Occipital lobe (tissue), 2 donors: ENCODE data around the gene ASPM. TPM values are rescaled to one million over a fixed set of nuclear protein-coding genes. Genes with fewer than 3 reads are reported as not detected.

ENCODE experiments used
- DNase-seq: peaks from one replicate; lab custom pipeline; 2025; lab: John Stamatoyannopoulos, UW
- total RNA-seq: library from RNA; depleted of rRNA; stranded (reverse); fragments of >200 nt; gene quantifications from one replicate; pipeline ENCODE4 v1.2.3, GENCODE V29; 2014

ASPM gene
- 8.9 TPM for total RNA-seq

- DNase-seq = peak; percentile 90
Observed at GRCh38 chr1:197146101-197147095, at the start of gene ASPM. TSS of gene ASPM (minus strand) at chr1:197146669. CDS start at chr1:197146437, 232 bp downstream.

- no peak for DNase-seq
Observed at GRCh38 chr1:197195100-197195499, 48.6 kb upstream of the ASPM start.

DNA sequence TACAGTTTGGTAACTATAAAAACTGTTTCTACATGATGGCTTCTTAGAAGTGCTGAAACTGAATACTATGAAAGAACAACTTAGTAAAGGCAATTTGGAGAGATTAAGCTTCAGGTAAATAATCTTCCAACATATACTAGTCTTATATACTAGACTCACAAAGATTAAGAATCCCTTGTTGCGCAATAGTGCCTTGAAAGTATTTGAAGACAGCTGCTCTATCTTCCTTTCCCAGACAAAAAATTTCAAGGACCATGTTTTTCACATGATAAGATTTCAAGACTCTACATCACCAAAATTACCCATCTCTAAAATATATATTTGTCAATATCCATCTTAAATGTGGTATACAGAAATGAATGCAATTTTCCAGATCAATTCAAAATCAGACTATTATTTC is 37.7 kb upstream of the ASPM start:
- no peak for DNase-seq

DNA sequence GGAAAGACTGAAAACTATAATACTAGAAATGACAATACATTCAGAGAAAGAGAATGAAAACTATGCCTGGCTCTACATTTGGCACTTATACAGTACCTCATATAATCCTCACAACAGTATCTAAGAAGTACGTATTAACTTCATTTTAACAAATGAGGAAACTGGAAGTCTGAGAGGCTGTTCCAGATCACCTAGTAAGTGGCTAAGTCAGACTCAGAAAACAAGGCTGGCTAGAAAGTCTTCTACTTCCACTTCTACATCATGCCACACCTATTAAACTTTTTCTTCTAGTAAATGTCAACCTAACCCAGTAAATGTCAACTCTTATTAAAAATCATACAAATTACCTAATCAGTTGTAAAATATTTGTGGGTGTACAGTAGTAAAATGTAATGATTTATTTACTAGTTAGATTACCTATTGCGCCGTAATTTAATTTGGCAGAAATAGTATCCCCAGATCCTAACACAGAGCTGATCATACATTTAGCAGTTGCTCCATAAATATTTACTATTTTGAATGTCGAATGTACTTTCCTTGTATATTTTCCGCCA is 36.8 kb upstream of the ASPM start:
- DNase-seq = no peak

DNA sequence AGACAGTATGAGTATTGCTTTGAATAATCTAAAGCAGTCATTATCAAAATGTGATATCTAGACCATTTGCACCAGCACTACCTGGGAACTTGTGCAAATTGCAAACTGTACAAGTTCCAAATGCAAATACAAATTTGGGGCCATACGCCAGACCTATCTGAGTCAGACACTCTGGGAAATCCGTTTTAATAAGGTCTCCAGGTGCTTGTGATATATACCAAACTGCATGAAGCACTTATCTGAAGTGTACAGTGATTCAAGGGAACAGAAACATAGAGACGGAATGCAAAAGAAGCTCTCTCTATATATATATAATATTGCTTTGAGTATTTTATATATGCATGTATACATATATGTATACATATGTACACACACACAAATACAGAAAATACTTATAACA is 36.2 kb upstream of the ASPM start:
- DNase-seq = no peak

GRCh38 chr1:197181982-197182381 is 35.5 kb upstream of the ASPM start:
- no peak for DNase-seq

DNA sequence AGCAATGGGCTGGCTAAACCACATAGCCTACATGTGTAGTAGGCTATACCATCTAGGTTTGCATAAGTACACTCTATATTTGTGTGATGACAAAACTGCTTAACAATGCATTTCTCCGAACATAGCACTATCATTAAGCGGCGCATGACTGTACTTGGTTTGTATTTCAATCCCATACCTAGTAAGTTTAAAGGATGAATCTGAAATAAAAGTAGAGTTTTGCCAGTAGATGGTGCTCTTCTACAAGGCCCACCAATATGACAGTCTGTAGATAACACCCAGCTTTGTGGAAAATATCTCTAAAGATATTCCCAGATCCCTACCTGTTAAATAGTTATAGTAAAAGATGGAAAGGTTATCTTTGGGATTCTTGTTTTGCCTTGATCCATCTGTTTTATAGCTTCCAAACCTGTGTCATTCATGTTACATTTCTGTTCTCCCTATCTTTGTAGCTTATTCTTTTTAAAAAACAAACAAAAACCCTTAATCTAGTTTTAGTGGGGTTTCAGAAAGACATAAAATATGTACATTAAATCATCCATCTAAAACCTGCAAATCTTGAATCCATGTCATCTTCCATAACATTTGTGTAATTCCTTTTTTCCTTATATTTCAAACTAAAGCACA is 33.9 kb upstream of the ASPM start:
- DNase-seq = no peak

DNA sequence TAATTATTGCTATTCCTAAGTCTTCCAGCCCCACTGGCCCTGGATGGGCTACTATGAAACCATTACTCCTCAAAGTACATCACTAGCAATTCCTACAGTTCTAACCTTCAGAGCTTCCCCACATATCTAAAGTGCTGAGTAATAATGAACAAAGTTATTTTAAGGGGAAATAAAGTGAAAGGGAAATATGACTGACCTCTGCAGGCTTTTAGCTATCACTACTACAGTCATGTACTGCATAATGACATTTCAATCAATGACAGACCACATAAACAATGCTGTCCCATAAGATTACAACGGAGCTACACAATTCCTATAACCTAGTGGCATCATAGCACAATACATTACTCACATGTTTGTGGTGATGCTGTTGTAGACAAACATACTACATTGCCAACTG is 32.5 kb upstream of the ASPM start:
- no peak for DNase-seq

- no peak for DNase-seq
Observed at GRCh38 chr1:197174818-197175217, 28.3 kb upstream of the ASPM start.

GRCh38 chr1:197173571-197174507 is 27.4 kb upstream of the ASPM start:
- DNase-seq = no peak

GRCh38 chr1:197171531-197171930 is 25.1 kb upstream of the ASPM start:
- DNase-seq = no peak

GRCh38 chr1:197170538-197170937 is 24.1 kb upstream of the ASPM start:
- DNase-seq = no peak

- no peak for DNase-seq
Observed at GRCh38 chr1:197159461-197159860, 13.0 kb upstream of the ASPM start.

- DNase-seq = no peak
Observed at GRCh38 chr1:197156692-197157091, 10.2 kb upstream of the ASPM start.

- no peak for DNase-seq
Observed at GRCh38 chr1:197152662-197153061, 6.2 kb upstream of the ASPM start.

DNA sequence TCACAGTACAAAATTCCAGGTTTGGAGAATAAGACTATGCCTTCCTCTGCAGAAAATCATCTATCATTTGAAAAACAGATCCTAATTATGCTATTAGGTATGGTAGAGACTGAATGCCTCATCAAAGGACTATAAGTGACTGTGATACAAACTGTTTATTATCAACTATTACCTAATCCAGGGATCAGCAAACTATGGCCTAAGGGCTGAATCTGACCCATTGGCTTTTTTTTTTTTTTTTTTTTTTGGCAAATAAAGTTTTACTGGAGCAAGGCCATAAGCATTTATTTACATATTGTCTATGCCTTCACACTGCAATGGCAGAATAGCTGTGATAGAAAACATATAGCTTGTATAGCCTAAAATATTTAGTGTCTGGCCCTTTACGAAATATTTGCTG is 4.7 kb upstream of the ASPM start:
- DNase-seq = no peak

DNA sequence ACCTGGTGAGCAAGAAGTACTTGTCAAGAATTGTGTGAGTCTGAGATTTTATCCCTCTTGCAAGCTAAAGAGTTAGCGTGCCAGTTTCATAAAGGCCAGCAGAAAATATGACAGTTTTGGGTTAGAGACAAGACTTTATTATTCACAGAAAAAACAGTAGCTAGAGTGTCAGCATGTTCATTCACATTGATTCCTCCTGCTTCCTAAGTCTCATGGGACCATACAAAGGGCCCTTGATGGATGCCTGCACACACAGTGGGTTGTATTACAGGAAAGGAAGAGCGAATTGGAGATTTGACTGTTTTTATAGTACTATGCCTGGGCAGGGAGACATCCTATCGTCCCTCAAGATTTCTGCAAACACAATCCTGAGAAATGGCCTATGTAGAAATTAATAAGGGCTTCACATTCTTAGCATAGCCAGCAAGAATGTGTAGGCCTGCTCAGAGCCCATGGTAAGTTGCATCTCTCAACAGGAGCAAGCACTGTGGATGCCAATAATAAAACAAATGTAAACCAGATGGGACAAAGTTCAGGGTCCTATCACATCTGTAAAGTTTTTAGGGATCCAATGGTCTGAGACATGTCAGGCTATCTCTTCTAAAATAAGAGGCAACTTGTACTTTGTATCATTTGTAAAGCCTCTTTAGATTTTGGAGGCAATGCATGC is 4.0 kb upstream of the ASPM start:
- no peak for DNase-seq

- no peak for DNase-seq
Observed at GRCh38 chr1:197149340-197149739, 2.9 kb upstream of the ASPM start.

- DNase-seq = no peak
Observed at GRCh38 chr1:197145446-197146024, 934 bp downstream of the ASPM start.

DNA sequence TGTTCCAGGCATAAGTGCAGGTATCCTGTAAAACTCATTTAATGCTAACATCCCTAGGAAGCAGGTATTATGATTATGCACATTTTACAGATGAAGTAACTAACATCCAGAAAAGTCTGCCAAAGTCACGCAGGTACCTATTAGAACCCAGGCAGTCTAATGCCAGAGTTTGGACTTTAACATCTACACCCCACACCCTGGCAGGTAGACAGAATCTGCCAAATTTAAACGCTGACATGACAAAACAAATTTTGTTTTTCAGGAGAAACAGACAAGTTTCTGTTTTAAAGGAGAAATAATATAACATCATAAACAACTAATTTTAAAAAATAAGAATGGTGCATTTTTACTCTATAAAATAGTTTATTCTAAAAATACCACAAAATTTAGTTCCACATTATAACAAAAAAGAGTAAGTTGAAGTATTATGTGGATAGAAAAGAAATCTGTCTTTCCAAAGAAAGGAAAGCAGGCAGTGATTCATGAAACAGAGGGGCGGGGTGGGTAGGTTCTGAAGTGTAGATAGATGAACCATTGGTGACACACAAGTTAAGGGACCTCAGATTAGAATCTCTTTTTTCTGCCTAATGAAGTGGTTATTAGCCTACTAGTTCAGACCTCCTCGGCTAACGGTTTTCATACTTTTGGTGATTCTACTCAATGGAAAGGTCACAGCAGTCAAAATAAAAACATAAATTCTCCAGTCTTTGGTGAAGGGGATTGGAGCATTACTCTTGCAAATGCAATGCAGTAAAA is 1.7 kb downstream of the ASPM start:
- no peak for DNase-seq
